Psoas muscle (tissue), 8 donors: Measurements from ENCODE around the gene NDUFAB1. TPM values are rescaled to one million over a fixed set of nuclear protein-coding genes. Genes with fewer than 3 reads are reported as not detected.

Experiments used
- ATAC-seq, 4 donors: fragments of 200-7000 bp; cut with Tn5 transposase; one replicate each; pipeline ENCODE4 v1.9.1; 2020; ENCODE audit warnings: moderate library complexity in 3 of 4, mild to moderate bottlenecking in 2 of 4
- DNase-seq, 2 donors: peaks; one replicate each; pipeline ENCODE4 v3.0.0-alpha.2; 2020
- H3K27ac ChIP-seq: fragments of 200-600 bp; one replicate; pipeline ENCODE4 v1.8.0; 2022
- H3K27me3 ChIP-seq, 3 donors: fragments of 200-600 bp in 1 of 3; one replicate each; pipeline versions ENCODE4 v1.6.1 to v1.8.0; 2013 to 2022; ENCODE audit warnings: low read length in 2 of 3, mild to moderate bottlenecking in 2 of 3, moderate library complexity in 1 of 3; ENCODE audit not compliant: insufficient read depth in 3 of 3
- H3K36me3 ChIP-seq, 2 donors: fragments of 200-600 bp in 1 of 2; one replicate each; pipeline versions ENCODE4 v1.6.1 to v1.8.0; 2013 to 2022; ENCODE audit warnings: low read depth in 1 of 2, mild to moderate bottlenecking in 1 of 2, moderate library complexity in 1 of 2; ENCODE audit not compliant: insufficient read depth in 1 of 2
- H3K4me1 ChIP-seq: fragments of 200-600 bp; one replicate; pipeline ENCODE4 v1.8.0; 2022
- H3K4me3 ChIP-seq: fragments of 200-600 bp; one replicate; pipeline ENCODE4 v1.8.0; 2022; ENCODE audit warnings: mild to moderate bottlenecking
- H3K9me3 ChIP-seq: fragments of 200-600 bp; one replicate; pipeline ENCODE4 v1.8.0; 2022
- WGBS, 3 donors: extraction: QIAGEN DNeasy Blood & Tissue Kit; methylation state at CpG; one replicate each; pipeline versions ENCODE4 v1.1.6 to v1.1.7; 2013; 5-methylcytosine and 5-hydroxymethylcytosine counted together
- intact Hi-C, 2 donors: fragments of 100-400 bp; cut with DNase I; formaldehyde crosslinking; loops; one replicate each; pipeline versions ENCODE4 v1.11.0 to v1.14.2; 2022
- polyA plus RNA-seq, 3 donors: library from polyadenylated mRNA; stranded (reverse); fragments of 200-250 nt; gene quantifications; one replicate each; pipeline ENCODE4 v1.2.3, GENCODE V29; 2013
- total RNA-seq, 4 donors: library from RNA; stranded (reverse); fragmentation: NEBNext Ultra II Directional in 2 of 4; extraction: Animal tissue kit (Norgen Biotek cat#: 25700) in 2 of 4; gene quantifications; one replicate each; pipeline versions ENCODE4 v1.2.1 to v1.2.4, GENCODE V29; 2021 to 2023
- TF ChIP-seq, protein P1 (sequence below): fragments of 200-600 bp; IDR thresholded peaks from one replicate; pipeline ENCODE4 v1.8.0; 2022; ENCODE audit warnings: antibody characterized with exemption
- donor health status: healthy with polysubstance abuse.
- donor health status: DM: no; HTN: no; CAD: no; lungs with moderate emphysema.
- donor health status: Bipolar disorder and iron deficiency.
- donor health status: healthy.
- donor health status: DM: yes; HTN: yes; CAD: no.
- donor health status: DM: no; HTN: no; CAD: no.
- donor health status: DM: no; HTN: no; CAD: no.
- donor health status: DM: yes; HTN: yes; CAD: no.

NDUFAB1 gene
- total and polyA plus RNA-seq, 7 donors: 175 to 441 (median 241) TPM

DNA sequence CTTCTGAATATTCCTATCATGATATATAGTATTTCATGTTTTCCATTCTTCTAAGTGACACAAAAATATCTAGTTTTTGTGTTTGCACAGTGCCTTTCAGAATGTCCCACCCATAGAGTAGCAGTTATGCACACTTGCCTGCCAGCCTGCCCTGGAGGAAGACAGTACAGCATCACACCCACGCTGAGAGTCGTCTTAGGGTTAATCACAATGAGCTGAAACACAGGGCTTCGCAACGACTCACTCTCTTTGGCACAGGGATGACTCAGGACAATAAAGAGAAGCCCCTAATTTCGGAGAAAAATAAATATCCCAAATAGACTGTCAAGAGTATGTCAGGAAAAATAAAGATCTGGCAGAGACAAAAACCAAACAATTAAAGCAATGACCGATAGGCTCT lies 11.6 kb upstream of the NDUFAB1 start:
- Histone ChIP-seq H3K27me3 (no peaks in the 10 kb centered on the region), H3K4me3 (no peak overlapping the region), H3K4me1 (no peaks in the 10 kb centered on the region), H3K36me3 (peaks cover 6 to 54% of the 10 kb centered on the region in 2 donors), H3K27ac (no peak overlapping the region), H3K9me3 (no peaks in the 10 kb centered on the region)
- WGBS, 3 donors: 81 to 85% (median 83%) methylated on average over 6 of the region's 6 CpGs
- intact Hi-C loops: no loop called here
- TF ChIP-seq, protein P1, sequence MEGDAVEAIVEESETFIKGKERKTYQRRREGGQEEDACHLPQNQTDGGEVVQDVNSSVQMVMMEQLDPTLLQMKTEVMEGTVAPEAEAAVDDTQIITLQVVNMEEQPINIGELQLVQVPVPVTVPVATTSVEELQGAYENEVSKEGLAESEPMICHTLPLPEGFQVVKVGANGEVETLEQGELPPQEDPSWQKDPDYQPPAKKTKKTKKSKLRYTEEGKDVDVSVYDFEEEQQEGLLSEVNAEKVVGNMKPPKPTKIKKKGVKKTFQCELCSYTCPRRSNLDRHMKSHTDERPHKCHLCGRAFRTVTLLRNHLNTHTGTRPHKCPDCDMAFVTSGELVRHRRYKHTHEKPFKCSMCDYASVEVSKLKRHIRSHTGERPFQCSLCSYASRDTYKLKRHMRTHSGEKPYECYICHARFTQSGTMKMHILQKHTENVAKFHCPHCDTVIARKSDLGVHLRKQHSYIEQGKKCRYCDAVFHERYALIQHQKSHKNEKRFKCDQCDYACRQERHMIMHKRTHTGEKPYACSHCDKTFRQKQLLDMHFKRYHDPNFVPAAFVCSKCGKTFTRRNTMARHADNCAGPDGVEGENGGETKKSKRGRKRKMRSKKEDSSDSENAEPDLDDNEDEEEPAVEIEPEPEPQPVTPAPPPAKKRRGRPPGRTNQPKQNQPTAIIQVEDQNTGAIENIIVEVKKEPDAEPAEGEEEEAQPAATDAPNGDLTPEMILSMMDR: no peak
- ATAC-seq: no peak
- DNase-seq: no peak

DNA sequence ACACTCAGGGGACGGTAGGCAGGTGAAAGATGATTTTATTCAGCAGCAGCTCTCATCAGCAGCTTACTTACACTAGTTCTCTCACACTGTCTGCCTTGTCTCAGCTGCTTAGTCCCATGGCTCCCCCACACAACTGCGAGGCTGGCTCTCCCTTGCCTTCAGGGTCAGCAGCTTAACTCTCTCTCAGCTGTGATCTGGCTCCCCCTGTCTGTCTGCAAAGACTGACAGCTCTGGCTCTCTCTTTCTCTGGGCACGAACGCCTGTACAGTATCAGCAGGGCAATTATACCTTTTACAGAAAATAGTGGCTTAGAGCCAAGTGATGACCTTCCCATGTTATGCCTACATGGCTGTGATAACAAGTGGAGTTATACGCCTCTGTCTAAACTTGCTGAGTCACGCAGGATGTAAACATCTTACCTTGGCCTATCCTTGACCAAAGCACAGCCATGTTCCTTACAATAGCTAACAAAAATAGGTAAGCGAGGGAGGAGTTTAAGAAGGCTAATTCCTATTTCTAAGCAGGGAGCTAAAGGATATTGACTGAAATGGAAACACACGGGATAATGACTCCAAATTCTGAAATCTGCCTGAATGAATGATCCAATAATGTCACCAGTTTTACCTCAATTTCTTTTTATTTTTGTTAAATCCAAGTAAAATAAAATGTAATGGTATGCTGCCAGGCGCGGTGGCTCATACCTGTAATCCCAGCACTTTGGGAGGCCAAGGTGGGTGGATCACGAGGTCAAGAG lies 1.1 kb upstream of the NDUFAB1 start:
- TF ChIP-seq, protein P1: peak; percentile 31
- intact Hi-C loops: loop anchor here (2.0 to 5.0 kb wide), 2 partner anchors 40 to 44 kb away; partner anchors contain the start of genes DCTN5 (in 1 of the 2), EARS2 (in 1 of the 2), PALB2 (in 1 of the 2) and UBFD1 (in 1 of the 2)
- Histone ChIP-seq H3K4me1 (peaks cover 19% of the 10 kb centered on the region), H3K36me3 (peaks cover under 1 to 39% of the 10 kb centered on the region in 2 donors), H3K4me3 (peak overlapping the region; percentile 90), H3K27me3 (no peaks in the 10 kb centered on the region), H3K27ac (peak overlapping the region; percentile 82), H3K9me3 (no peaks in the 10 kb centered on the region)
- ATAC-seq: peak; percentile 53 to 66 (median 64)
- peak in 1 of 2 donors; percentile 30 for DNase-seq
- 83 to 85% (median 84%) methylated on average over 11 of the region's 11 CpGs for WGBS, 3 donors

DNA sequence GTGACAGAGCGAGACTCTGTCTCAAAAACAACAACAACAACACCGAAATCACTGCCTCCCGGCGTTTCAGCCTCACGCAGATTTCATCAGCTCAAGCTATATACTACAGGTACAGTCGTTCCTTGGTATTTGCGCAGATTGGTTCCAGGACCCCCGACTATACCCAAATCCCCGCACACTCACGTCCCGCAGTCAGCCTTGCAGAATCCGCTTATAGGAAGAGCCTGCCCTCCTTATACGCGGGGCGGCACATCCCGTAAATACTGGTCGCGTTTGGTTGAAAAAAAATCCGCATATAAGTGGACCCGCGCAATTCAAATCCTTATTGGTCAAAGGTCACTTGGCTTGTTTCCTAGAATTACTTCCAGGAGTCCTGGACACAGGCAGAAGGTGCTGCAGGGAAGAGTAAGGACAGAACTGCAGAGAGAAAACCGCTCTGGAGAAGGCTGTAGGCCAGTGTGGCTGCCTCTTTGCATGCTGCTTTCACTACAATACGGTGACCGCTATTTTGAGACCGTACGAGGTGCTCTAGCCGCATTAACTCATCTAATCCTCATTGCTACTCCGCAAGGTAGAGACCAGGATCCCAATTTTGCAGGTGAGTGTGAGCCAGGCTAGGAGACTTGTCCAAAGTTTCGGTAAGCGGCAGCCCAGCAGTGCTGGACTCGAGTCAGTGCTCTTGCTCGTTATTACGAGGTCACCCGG lies 718 bp downstream of the NDUFAB1 start:
- no peaks in the 10 kb centered on the region for H3K27me3 ChIP-seq
- peaks cover 19% of the 10 kb centered on the region for H3K4me1 ChIP-seq
- TF ChIP-seq, protein P1: no peak
- DNase-seq (no peak), ATAC-seq (peak in 3 of 4 donors; percentile 0 to 4 (median 3))
- H3K4me3 ChIP-seq: peak overlapping the region; percentile 90
- H3K27ac ChIP-seq: peak overlapping the region; percentile 82
- H3K36me3 ChIP-seq: peaks cover 6 to 45% of the 10 kb centered on the region in 2 donors
- intact Hi-C loops: loop anchor here in 1 of 2 donors (5.0 kb wide), 1 partner anchor 38 kb away; the partner anchor contains the start of genes EARS2 and UBFD1
- WGBS, 3 donors: 15 to 17% (median 16%) methylated on average over 34 of the region's 34 CpGs
- no peaks in the 10 kb centered on the region for H3K9me3 ChIP-seq

DNA sequence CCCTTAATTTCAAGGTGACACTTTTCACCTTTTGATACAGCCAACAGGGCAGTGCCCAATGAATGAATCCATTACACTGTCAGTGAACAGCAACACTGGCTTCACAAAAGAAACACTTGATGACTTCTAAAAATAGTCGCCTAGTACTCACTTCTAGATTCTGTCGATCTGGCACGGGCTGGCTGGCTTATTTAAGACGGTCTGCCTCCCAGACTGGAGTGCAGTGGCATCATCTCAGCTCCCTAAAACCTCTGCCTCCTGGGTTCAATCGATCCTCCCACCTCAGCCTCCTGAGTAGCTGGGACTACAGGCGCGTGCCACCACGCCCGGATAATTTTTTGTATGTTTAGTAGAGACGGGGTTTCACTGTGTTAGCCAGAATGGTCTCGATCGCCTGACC lies 1.9 kb downstream of the NDUFAB1 start:
- intact Hi-C loops: no loop called here
- Histone ChIP-seq H3K4me3 (peak overlapping the region; percentile 90), H3K27me3 (no peaks in the 10 kb centered on the region), H3K27ac (peak overlapping the region; percentile 82), H3K4me1 (peaks cover 19% of the 10 kb centered on the region), H3K36me3 (peaks cover 6 to 57% of the 10 kb centered on the region in 2 donors), H3K9me3 (no peaks in the 10 kb centered on the region)
- 70 to 85% (median 75%) methylated on average over 12 of the region's 12 CpGs for WGBS, 3 donors
- TF ChIP-seq, protein P1: no peak
- ATAC-seq: peak in 2 of 4 donors; percentile 19 to 33
- DNase-seq: no peak
